IMR-90 (cell line): ENCODE data around the gene BCL7A. TPM values are rescaled to one million over a fixed set of nuclear protein-coding genes. Genes with fewer than 3 reads are reported as not detected.

Experiments
- ATAC-seq: fragments of 200-7000 bp; cut with Tn5 transposase; 2 replicates; pipeline ENCODE4 v1.9.1; 2020; ENCODE audit warnings: low read depth, mild to moderate bottlenecking, moderate library complexity
- BruUV-seq: library from RNA; stranded (reverse); fragments of 400-500 nt; replicated peaks from 2 replicates; lab custom pipeline; 2021; lab: Mats Ljungman, UMichigan
- CTCF ChIA-PET: fragments of 300-600 bp; formaldehyde crosslinking; extraction: SDS; loops from one replicate; lab custom pipeline; 2021; ENCODE audit warnings: antibody characterized with exemption; lab: Yijun Ruan, JAX
- POLR2A ChIA-PET: fragments of 300-600 bp; sonication (Branson Sonifier 250); formaldehyde crosslinking; loops from one replicate; lab custom pipeline; 2022; ENCODE audit warnings: antibody characterized with exemption; ENCODE audit not compliant: unreplicated experiment; lab: Charles Lee
- DNase-seq: peaks from one replicate; pipeline ENCODE4 v3.0.0; 2013
- H2AFZ ChIP-seq: replicated peaks from 2 replicates; pipeline ENCODE3; 2013; ENCODE audit warnings: low read length, mild to moderate bottlenecking; ENCODE audit not compliant: poor library complexity
- H2AK5ac ChIP-seq: 2 replicates; pipeline ENCODE4 v1.6.1; 2013; ENCODE audit warnings: low read depth, low read length, inconsistent platforms
- H2AK9ac ChIP-seq: replicated peaks from 2 replicates; pipeline ENCODE3; 2013; ENCODE audit warnings: mild to moderate bottlenecking, low read depth, low read length, moderate library complexity; ENCODE audit not compliant: poor library complexity
- H2BK120ac ChIP-seq: 2 replicates; pipeline ENCODE4 v1.6.1; 2013; ENCODE audit warnings: low read depth, low read length, inconsistent platforms
- H2BK15ac ChIP-seq: 3 replicates; pipeline ENCODE4 v1.6.1; 2013; ENCODE audit warnings: low read depth, low read length, inconsistent platforms
- H2BK20ac ChIP-seq: 2 replicates; pipeline ENCODE4 v1.6.1; 2013; ENCODE audit warnings: low read depth, mild to moderate bottlenecking, inconsistent platforms, low read length, moderate library complexity
- H2BK5ac ChIP-seq: 2 replicates; pipeline ENCODE4 v1.6.1; 2013; ENCODE audit warnings: mild to moderate bottlenecking, low read depth, low read length, inconsistent platforms; ENCODE audit not compliant: poor library complexity, severe bottlenecking
- H3K14ac ChIP-seq: replicated peaks from 2 replicates; pipeline ENCODE4 v1.6.1; 2013; ENCODE audit warnings: low read depth, low read length, inconsistent platforms
- H3K18ac ChIP-seq: 2 replicates; pipeline ENCODE4 v1.6.1; 2013; ENCODE audit warnings: low read depth, low read length, control low read depth
- H3K23ac ChIP-seq: 2 replicates; pipeline ENCODE4 v1.6.1; 2013; ENCODE audit warnings: low read depth, low read length, inconsistent platforms
- H3K27ac ChIP-seq: 2 replicates; pipeline ENCODE4 v1.5.1; 2013; ENCODE audit warnings: mild to moderate bottlenecking, control low read depth, low read length; ENCODE audit not compliant: insufficient read depth
- H3K27me3 ChIP-seq: 2 replicates; pipeline ENCODE4 v1.6.1; 2013; ENCODE audit warnings: low read length; ENCODE audit not compliant: control insufficient read depth, insufficient read depth
- H3K36me3 ChIP-seq: 2 replicates; pipeline ENCODE4 v1.6.1; 2013; ENCODE audit warnings: low read length, mixed read lengths; ENCODE audit not compliant: control insufficient read depth, insufficient read depth
- H3K4ac ChIP-seq: 2 replicates; pipeline ENCODE4 v1.6.1; 2013; ENCODE audit warnings: low read depth, low read length, inconsistent platforms
- H3K4me1 ChIP-seq: 2 replicates; pipeline ENCODE4 v1.6.1; 2013; ENCODE audit warnings: low read length, mixed read lengths; ENCODE audit not compliant: control insufficient read depth, insufficient read depth
- H3K4me2 ChIP-seq: 2 replicates; pipeline ENCODE4 v1.6.1; 2013; ENCODE audit warnings: low read depth, mild to moderate bottlenecking, control low read depth, low read length, moderate library complexity
- H3K4me3 ChIP-seq: 2 replicates; pipeline ENCODE4 v1.5.1; 2013; ENCODE audit warnings: low read depth, mild to moderate bottlenecking, control low read depth, low read length, moderate library complexity; ENCODE audit not compliant: insufficient read depth
- H3K56ac ChIP-seq: 2 replicates; pipeline ENCODE4 v1.6.1; 2013; ENCODE audit warnings: low read length, inconsistent platforms; ENCODE audit not compliant: insufficient read depth; ENCODE audit errors: extremely low read depth
- H3K79me1 ChIP-seq, 2 experiments: 2 replicates each; pipeline ENCODE4 v1.6.1; 2013; ENCODE audit warnings: low read length in 2 of 2, inconsistent platforms in 1 of 2, low read depth in 1 of 2
- H3K9ac ChIP-seq: 2 replicates; pipeline ENCODE4 v1.6.1; 2013; ENCODE audit warnings: low read depth, low read length, control low read depth
- H3K9me1 ChIP-seq: 2 replicates; pipeline ENCODE4 v1.6.1; 2013; ENCODE audit warnings: low read length, inconsistent platforms; ENCODE audit not compliant: insufficient read depth
- H3K9me3 ChIP-seq: 2 replicates; pipeline ENCODE4 v1.6.1; 2013; ENCODE audit warnings: low read length; ENCODE audit not compliant: control insufficient read depth, insufficient read depth
- H4K20me1 ChIP-seq: 2 replicates; pipeline ENCODE4 v1.6.1; 2013; ENCODE audit warnings: low read length, inconsistent platforms; ENCODE audit not compliant: insufficient read depth
- H4K5ac ChIP-seq: 2 replicates; pipeline ENCODE4 v1.6.1; 2013; ENCODE audit warnings: mild to moderate bottlenecking, low read depth, low read length, control low read depth
- H4K8ac ChIP-seq, 2 experiments: 2 replicates each; pipeline ENCODE4 v1.6.1; 2013; ENCODE audit warnings: low read depth in 2 of 2, low read length in 2 of 2, control low read depth in 1 of 2, inconsistent platforms in 1 of 2
- H4K91ac ChIP-seq: 2 replicates; pipeline ENCODE4 v1.6.1; 2013; ENCODE audit warnings: low read depth, low read length, inconsistent platforms; ENCODE audit not compliant: insufficient read depth
- MAFK ChIP-seq: IDR thresholded peaks from 2 replicates; pipeline ENCODE4 v1.6.1; 2012; ENCODE audit warnings: low read depth, low read length, improper control_type of control experiment
- WGBS, 2 experiments: methylation state at CpG; one replicate each; pipeline versions ENCODE4 v1.1.5 to v1.1.7; 2013; ENCODE audit warnings: missing lambda C conversion rate in 2 of 2; ENCODE audit not compliant: insufficient read length in 1 of 2; ENCODE audit errors: extremely low coverage in 2 of 2; 5-methylcytosine and 5-hydroxymethylcytosine counted together
- dilution Hi-C: fragments of 300-500 bp; cut with HindIII; formaldehyde crosslinking; loops from one replicate; pipeline ENCODE4 v1.14.3; 2018; ENCODE audit warnings: low sequenced_read_pairs; ENCODE audit not compliant: unreplicated experiment
- in situ Hi-C: fragments of 300-500 bp; cut with MboI; formaldehyde crosslinking; loops from 3 replicates; pipeline ENCODE4 v1.14.3; 2019; ENCODE audit warnings: low sequenced_read_pairs, inconsistent platforms, mixed read lengths
- intact Hi-C: fragments of 100-400 bp; cut with micrococcal nuclease; formaldehyde crosslinking; loops from 2 replicates; pipeline ENCODE4 v1.10.0; 2022
- polyA plus RNA-seq, 3 experiments: library from polyadenylated mRNA; depleted of rRNA; stranded (reverse); fragments of >200 nt; gene quantifications; 2 replicates each; pipeline ENCODE4 v1.2.3, GENCODE V29; 2012; ENCODE audit warnings: low replicate concordance in 1 of 3
- total RNA-seq: library from RNA; depleted of rRNA; stranded (reverse); fragments of >200 nt; gene quantifications from 2 replicates; pipeline ENCODE4 v1.2.3, GENCODE V29; 2012
- TF ChIP-seq, protein P1 (sequence below): fragments of 150-350 bp; IDR thresholded peaks from 2 replicates; pipeline ENCODE4 v1.6.1; 2017; ENCODE audit warnings: mild to moderate bottlenecking, antibody characterized with exemption, low read length, low read depth
- TF ChIP-seq, protein P2 (sequence below): fragments of 150-350 bp; IDR thresholded peaks from 2 replicates; pipeline ENCODE4 v1.6.1; 2016; ENCODE audit warnings: low read depth, mild to moderate bottlenecking, low read length, moderate library complexity, borderline replicate concordance

The BCL7A gene
- total and polyA plus RNA-seq, 2 of the 4 experiments (the other 2 are of a cell fraction): 5.6 to 7.9 TPM

DNA sequence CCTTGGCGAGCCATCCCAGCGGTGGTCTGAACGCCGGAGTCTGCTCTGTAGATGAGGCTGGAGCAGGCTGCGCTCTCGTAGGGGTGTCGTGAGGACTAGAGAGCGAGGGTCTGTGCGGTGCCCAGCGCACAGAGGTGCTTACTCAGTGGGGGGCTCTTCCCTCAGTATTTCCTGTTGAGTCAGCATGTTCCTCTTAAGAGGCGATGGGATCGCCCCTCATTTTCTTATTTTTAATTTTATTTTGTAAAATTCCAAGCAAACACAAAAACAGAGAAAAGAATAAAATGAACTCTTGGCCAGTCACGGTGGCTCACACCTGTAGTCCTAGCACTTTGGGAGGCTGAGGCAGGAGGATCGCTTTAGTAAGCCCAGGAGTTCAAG lies 40.8 kb upstream of the BCL7A start:
- Histone ChIP-seq H3K23ac (no peak overlapping the region), H4K8ac (no peak overlapping the region), H3K79me1 (no peaks in the 10 kb centered on the region), H2BK120ac (no peak overlapping the region), H3K56ac (no peak overlapping the region), H4K5ac (no peak overlapping the region), H3K27me3 (no peaks in the 10 kb centered on the region), H3K4ac (no peak overlapping the region), H3K9ac (no peak overlapping the region), H2BK20ac (no peak overlapping the region), H3K9me3 (no peaks in the 10 kb centered on the region), H4K91ac (no peak overlapping the region), H3K4me3 (no peak overlapping the region), H4K20me1 (no peaks in the 10 kb centered on the region), H3K27ac (no peak overlapping the region), H2AK5ac (no peak overlapping the region), H3K9me1 (no peaks in the 10 kb centered on the region), H2AFZ (peak overlapping the region; percentile 80), H3K36me3 (no peaks in the 10 kb centered on the region), H2AK9ac (no peak overlapping the region), H3K4me2 (no peak overlapping the region), H2BK15ac (no peak overlapping the region), H3K14ac (no peak overlapping the region), H3K4me1 (no peaks in the 10 kb centered on the region; the same call in 1 of the 2 replicates), H3K18ac (no peak overlapping the region), H2BK5ac (no peak overlapping the region)
- no TSS peak for BruUV-seq
- TF ChIP-seq MAFK: peak; percentile 76
- TF ChIP-seq, protein P1, sequence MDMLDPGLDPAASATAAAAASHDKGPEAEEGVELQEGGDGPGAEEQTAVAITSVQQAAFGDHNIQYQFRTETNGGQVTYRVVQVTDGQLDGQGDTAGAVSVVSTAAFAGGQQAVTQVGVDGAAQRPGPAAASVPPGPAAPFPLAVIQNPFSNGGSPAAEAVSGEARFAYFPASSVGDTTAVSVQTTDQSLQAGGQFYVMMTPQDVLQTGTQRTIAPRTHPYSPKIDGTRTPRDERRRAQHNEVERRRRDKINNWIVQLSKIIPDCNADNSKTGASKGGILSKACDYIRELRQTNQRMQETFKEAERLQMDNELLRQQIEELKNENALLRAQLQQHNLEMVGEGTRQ: no peak
- TF ChIP-seq, protein P2, sequence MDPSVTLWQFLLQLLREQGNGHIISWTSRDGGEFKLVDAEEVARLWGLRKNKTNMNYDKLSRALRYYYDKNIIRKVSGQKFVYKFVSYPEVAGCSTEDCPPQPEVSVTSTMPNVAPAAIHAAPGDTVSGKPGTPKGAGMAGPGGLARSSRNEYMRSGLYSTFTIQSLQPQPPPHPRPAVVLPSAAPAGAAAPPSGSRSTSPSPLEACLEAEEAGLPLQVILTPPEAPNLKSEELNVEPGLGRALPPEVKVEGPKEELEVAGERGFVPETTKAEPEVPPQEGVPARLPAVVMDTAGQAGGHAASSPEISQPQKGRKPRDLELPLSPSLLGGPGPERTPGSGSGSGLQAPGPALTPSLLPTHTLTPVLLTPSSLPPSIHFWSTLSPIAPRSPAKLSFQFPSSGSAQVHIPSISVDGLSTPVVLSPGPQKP: no peak
- POLR2A ChIA-PET: no interaction called here
- CTCF ChIA-PET: no interaction called here
- DNase-seq (no peak), ATAC-seq (no peak)
- in situ Hi-C loops (no loop called here), dilution Hi-C loops (no loop called here), intact Hi-C loops (no loop called here)
- no CpG with 5 or more reads among the region's 14 CpGs for WGBS, 2 experiments
